Skeletal muscle satellite cell (primary cell): Measurements from ENCODE around the gene TTC19.

Experiments used
- H3K27me3 ChIP-seq: 2 replicates; pipeline ENCODE4 v1.7.0; 2013; ENCODE audit warnings: low read length; ENCODE audit not compliant: control insufficient read depth, insufficient read depth
- H3K36me3 ChIP-seq: 2 replicates; pipeline ENCODE4 v1.7.0; 2013; ENCODE audit warnings: mild to moderate bottlenecking, control low read depth, low read length; ENCODE audit not compliant: insufficient read depth
- H3K4me1 ChIP-seq: 2 replicates; pipeline ENCODE4 v1.7.0; 2013; ENCODE audit warnings: low read length; ENCODE audit not compliant: control insufficient read depth, insufficient read depth
- H3K4me2 ChIP-seq: 2 replicates; pipeline ENCODE4 v1.7.0; 2013; ENCODE audit warnings: mild to moderate bottlenecking, low read length
- H3K4me3 ChIP-seq: 2 replicates; pipeline ENCODE4 v1.7.0; 2013; ENCODE audit warnings: low read length
- H3K9ac ChIP-seq: 2 replicates; pipeline ENCODE4 v1.7.0; 2013; ENCODE audit warnings: mild to moderate bottlenecking, low read depth, low read length, moderate library complexity
- H3K9me3 ChIP-seq: replicated peaks from 2 replicates; pipeline ENCODE4 v1.7.0; 2013; ENCODE audit warnings: mild to moderate bottlenecking, control low read depth, low read length

TTC19 gene

GRCh38 chr17:16073845-16074244 is 74.2 kb downstream of the TTC19 start:
- Histone ChIP-seq H3K36me3 (peaks cover 74% of the 10 kb centered on the region), H3K27me3 (no peaks in the 10 kb centered on the region), H3K4me3 (no peak overlapping the region)

DNA sequence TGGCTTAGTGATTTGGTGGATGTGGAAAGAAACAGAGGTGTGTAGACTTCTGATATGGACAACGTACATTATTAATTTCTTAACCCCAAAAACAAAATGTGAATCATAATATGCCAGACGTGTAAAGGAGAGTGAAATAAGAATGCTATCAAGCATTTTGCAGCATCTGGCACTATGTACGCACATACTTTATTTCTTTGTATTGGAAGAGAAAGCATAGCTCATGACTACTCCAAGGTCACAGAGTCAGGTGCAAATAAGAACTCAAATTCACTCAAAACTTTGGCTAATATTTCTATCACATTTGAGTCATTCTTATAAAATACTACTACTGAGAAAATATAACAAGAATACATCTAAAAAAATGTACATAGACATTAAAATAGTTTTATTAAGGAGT is 74.8 kb downstream of the TTC19 start:
- Histone ChIP-seq H3K9ac (no peak overlapping the region), H3K36me3 (peaks cover 75% of the 10 kb centered on the region), H3K27me3 (no peaks in the 10 kb centered on the region), H3K4me1 (no peaks in the 10 kb centered on the region), H3K4me2 (no peak overlapping the region), H3K4me3 (no peak overlapping the region), H3K9me3 (no peaks in the 10 kb centered on the region)

More at GRCh38 chr17:16073845-16074244, 74.2 kb downstream of the TTC19 start:
- H3K4me1 ChIP-seq = no peaks in the 10 kb centered on the region
- no peak overlapping the region for H3K4me2 ChIP-seq
- no peaks in the 10 kb centered on the region for H3K9me3 ChIP-seq
- no peak overlapping the region for H3K9ac ChIP-seq

GRCh38 chr17:16075949-16076348 is 76.3 kb downstream of the TTC19 start:
- Histone ChIP-seq H3K36me3 (peaks cover 74% of the 10 kb centered on the region), H3K4me3 (no peak overlapping the region), H3K27me3 (no peaks in the 10 kb centered on the region)

More at GRCh38 chr17:16075949-16076348, 76.3 kb downstream of the TTC19 start:
- H3K9ac ChIP-seq = no peak overlapping the region
- no peak overlapping the region for H3K4me2 ChIP-seq
- no peaks in the 10 kb centered on the region for H3K9me3 ChIP-seq
- H3K4me1 ChIP-seq = no peaks in the 10 kb centered on the region
